Gastrocnemius medialis (tissue), 4 donors: ENCODE measurements around the gene MNX1. TPM values are rescaled to one million over a fixed set of nuclear protein-coding genes. Genes with fewer than 3 reads are reported as not detected.
A peak's percentile ranks its signal among the peaks of the same experiment; 100 is the strongest.

Source experiments
- ATAC-seq, 2 donors: fragments of 150-250 bp; one replicate each; pipeline ENCODE4 v1.9.1; 2016
- DNase-seq, 2 donors: peaks; one replicate each; pipeline ENCODE4 v3.0.0-alpha.2; 2019
- H3K27ac ChIP-seq, 4 donors: fragments of 200-600 bp; sonication (generic); 1 replicate in 1 of 4; 2 replicates in 3 of 4; pipeline ENCODE4 v1.5.1; 2016 to 2018; ENCODE audit warnings: mild to moderate bottlenecking in 2 of 4, moderate library complexity in 1 of 4
- H3K27me3 ChIP-seq, 3 donors: fragments of 200-600 bp; sonication (generic) in 2 of 3; 1 replicate in 1 of 3; 2 replicates in 2 of 3; pipeline versions ENCODE4 v1.5.1 to v1.6.0; 2016 to 2019; ENCODE audit warnings: mild to moderate bottlenecking in 1 of 3, moderate library complexity in 1 of 3
- H3K36me3 ChIP-seq, 2 donors: fragments of 200-600 bp; sonication (generic) in 1 of 2; one replicate each; pipeline ENCODE4 v1.5.1; 2017 to 2018
- H3K4me1 ChIP-seq, 2 donors: fragments of 200-600 bp; sonication (generic) in 1 of 2; one replicate each; pipeline ENCODE4 v1.5.1; 2016 to 2017; ENCODE audit warnings: mild to moderate bottlenecking in 2 of 2
- H3K4me3 ChIP-seq, 4 donors: fragments of 200-600 bp; sonication (generic) in 3 of 4; 1 replicate in 1 of 4; 2 replicates in 3 of 4; pipeline ENCODE4 v1.5.1; 2016 to 2019; ENCODE audit warnings: mild to moderate bottlenecking in 2 of 4
- H3K9me3 ChIP-seq, 3 donors: fragments of 200-600 bp; sonication (generic) in 2 of 3; 1 replicate in 1 of 3; 2 replicates in 2 of 3; pipeline ENCODE4 v1.5.1; 2016 to 2019
- POLR2A ChIP-seq, 2 donors: fragments of 450-650 bp; IDR thresholded peaks; one replicate each; pipeline ENCODE4 v1.6.1; 2017; ENCODE audit warnings: antibody characterized with exemption in 2 of 2, mild to moderate bottlenecking in 2 of 2, moderate library complexity in 2 of 2
- in situ Hi-C, 4 donors: fragments of 200-750 bp; cut with MboI; loops; one replicate each; pipeline versions ENCODE4 v1.15.0 to v1.8.0; 2017; ENCODE audit warnings: low sequenced_read_pairs in 4 of 4
- intact Hi-C: fragments of 100-400 bp; cut with DNase I; formaldehyde crosslinking; loops from one replicate; pipeline ENCODE4 v1.15.1; 2023; ENCODE audit warnings: low total_unique reads
- total RNA-seq, 4 donors: library from RNA; depleted of rRNA; stranded (reverse); fragments of >200 nt; gene quantifications; one replicate each; pipeline versions ENCODE4 v1.1.0 to v1.2.3, GENCODE V29; 2016
- TF ChIP-seq, protein P1 (sequence below), 5 experiments: fragments of 450-650 bp in 3 of 5; fragments of 200-600 bp in 2 of 5; sonication (generic) in 2 of 5; IDR thresholded peaks in 4 of 5; conservative IDR thresholded peaks in 1 of 5; 1 replicate in 4 of 5; 2 replicates in 1 of 5; pipeline ENCODE4 v1.5.1; 2016 to 2019; ENCODE audit warnings: antibody characterized with exemption in 5 of 5, mild to moderate bottlenecking in 3 of 5, moderate library complexity in 3 of 5

MNX1 gene
- total RNA-seq, 4 donors from 2014 or later = 0.16 to 0.20 TPM; not detected in 2

DNA sequence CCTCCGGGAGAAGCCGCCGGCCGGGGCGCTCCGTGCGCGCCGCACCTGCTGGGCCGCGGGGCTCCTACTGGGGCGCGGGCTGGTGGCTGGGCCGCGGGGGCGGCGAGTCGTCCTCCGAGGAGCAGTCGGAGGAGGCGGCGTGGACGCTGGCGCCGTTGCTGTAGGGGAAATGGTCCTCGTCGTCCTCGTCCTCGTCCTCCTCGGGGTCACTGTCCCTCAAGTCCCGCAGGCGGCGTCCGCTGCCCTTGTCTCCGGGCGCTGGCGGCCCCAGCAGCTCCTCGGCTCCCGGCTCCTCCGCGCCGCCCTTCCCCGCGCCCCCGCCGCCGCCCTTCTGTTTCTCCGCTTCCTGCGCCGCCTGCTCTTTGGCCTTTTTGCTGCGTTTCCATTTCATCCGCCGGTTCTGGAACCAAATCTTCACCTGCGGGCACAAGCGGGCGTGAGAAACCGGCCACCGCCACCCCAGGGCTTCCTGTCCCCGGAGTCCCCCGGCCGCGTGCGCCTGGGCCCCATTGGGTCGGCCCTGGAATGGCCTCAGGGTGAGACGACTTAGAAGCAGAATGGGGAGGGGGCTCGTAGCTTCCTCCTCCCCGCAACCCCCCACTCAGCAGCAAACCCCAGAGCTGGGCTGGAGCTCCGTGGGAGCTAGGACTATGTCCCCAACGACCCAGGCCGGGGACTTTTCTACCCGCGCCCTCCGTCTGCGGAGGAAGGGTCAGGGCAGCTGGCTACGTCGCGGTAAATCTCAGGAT, 4.8 kb downstream of the MNX1 start:
- ATAC-seq (no peak), DNase-seq (no peak)
- Histone ChIP-seq H3K4me3 (peak overlapping the region in 3 of 4 donors; percentile 10 to 38 (median 21)), H3K27ac (no peak overlapping the region), H3K4me1 (peaks cover 7 to 41% of the 10 kb centered on the region in 2 donors), H3K9me3 (no peaks in the 10 kb centered on the region), H3K27me3 (peaks cover 85 to 92% (median 87%) of the 10 kb centered on the region in 3 donors), H3K36me3 (no peaks in the 10 kb centered on the region)
- intact Hi-C loops = no loop called here
- in situ Hi-C loops = no loop called here
- TF ChIP-seq POLR2A (IDR thresholded peaks at IDR 0.05) = no peak
- TF ChIP-seq, protein P1, sequence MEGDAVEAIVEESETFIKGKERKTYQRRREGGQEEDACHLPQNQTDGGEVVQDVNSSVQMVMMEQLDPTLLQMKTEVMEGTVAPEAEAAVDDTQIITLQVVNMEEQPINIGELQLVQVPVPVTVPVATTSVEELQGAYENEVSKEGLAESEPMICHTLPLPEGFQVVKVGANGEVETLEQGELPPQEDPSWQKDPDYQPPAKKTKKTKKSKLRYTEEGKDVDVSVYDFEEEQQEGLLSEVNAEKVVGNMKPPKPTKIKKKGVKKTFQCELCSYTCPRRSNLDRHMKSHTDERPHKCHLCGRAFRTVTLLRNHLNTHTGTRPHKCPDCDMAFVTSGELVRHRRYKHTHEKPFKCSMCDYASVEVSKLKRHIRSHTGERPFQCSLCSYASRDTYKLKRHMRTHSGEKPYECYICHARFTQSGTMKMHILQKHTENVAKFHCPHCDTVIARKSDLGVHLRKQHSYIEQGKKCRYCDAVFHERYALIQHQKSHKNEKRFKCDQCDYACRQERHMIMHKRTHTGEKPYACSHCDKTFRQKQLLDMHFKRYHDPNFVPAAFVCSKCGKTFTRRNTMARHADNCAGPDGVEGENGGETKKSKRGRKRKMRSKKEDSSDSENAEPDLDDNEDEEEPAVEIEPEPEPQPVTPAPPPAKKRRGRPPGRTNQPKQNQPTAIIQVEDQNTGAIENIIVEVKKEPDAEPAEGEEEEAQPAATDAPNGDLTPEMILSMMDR (IDR thresholded peaks at IDR 0.05 in 4 of 5, conservative IDR thresholded peaks at IDR 0.05 in 1 of 5) = no peak

DNA sequence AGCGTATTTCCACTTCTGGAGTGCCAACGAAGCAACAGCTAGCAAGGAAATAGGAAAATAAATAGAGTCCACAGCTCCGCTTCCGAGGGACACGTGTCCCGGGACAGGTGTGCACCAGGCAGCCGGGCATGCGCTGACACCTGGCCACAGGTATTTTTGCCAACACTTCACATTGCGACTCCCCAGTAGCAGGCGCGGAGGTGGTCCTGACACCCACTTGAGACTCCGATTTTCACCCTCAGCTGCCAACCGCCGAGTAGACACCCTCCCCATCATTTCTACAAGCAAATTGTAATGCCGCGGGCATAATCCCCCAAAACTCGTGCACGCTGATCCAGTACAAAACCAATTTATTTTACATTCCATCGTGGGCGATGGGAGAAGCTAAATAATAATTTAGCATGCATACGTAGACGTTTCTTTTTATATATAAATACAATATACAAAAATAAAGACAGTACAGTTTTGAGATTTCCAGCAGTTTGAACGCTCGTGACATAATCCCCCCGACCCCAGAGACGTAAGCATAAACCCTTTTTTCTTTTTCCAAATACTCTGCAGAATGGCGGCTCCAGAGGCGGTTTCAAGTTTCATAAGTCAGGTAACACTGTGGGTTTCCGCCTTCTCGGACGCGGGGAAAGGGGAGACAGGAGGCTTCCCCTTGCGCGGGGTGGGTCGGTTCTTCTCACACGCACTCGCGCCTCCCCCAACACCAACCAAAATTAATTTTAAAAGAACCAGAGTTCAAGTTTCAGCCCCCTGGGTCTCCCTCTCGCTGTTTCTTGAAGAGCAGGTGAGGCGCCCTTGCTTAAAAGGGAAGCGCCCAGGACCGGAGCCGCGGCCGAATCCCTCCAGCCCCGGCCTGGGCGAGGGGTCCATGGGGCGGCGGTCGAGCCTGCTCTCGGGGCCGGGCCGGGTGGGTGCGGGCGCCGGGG, 5.7 kb downstream of the MNX1 start:
- DNase-seq (no peak), ATAC-seq (no peak)
- intact Hi-C loops = no loop called here
- in situ Hi-C loops = no loop called here
- H3K4me3 ChIP-seq = peak overlapping the region in 1 of 4 donors; percentile 22
- no peak overlapping the region for H3K27ac ChIP-seq
- no peaks in the 10 kb centered on the region for H3K36me3 ChIP-seq
- peaks cover 92 to 96% (median 95%) of the 10 kb centered on the region in 3 donors for H3K27me3 ChIP-seq
- peaks cover 7 to 44% of the 10 kb centered on the region in 2 donors for H3K4me1 ChIP-seq
- TF ChIP-seq POLR2A (IDR thresholded peaks at IDR 0.05) = no peak
- TF ChIP-seq, protein P1 (IDR thresholded peaks at IDR 0.05 in 4 of 5, conservative IDR thresholded peaks at IDR 0.05 in 1 of 5) = no peak
- H3K9me3 ChIP-seq = no peaks in the 10 kb centered on the region

DNA sequence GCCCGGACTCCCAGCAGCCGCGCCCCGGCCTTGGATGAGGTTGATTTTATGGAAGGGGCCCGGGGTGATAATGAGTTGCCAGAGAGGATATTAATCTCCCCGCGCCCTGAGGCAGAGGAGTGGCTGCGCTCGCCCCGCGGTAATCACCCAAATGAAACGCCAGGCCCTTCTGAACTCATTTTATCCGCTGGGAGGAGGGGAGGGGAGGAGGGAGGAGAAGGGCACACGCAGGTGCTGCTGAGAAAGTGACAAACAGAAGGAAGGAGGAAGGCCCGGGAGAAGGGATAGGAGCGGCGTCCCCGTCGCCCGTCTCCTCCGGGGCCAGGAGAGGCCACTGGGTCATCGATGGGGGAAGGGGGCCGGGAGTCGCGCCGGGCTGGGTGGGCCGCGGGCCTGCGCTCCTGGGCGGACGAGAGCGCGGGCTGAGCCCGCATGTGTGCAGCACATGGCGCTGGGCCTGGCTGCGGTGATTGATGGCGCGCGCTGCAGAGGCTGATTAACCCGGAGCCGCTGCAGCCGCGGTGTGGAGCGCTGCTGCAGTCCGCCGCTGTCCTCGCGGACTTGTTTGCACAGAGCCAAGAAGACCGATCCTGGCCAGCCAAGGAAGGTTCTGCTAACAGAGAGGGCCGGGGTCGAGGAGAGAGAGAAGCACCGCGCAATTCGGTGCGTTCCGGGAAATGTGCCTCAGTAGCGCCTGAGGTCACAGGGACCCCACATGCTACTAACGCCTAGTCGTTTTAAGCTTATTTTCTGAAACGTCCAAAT, 6.5 kb downstream of the MNX1 start:
- in situ Hi-C loops = no loop called here

DNA sequence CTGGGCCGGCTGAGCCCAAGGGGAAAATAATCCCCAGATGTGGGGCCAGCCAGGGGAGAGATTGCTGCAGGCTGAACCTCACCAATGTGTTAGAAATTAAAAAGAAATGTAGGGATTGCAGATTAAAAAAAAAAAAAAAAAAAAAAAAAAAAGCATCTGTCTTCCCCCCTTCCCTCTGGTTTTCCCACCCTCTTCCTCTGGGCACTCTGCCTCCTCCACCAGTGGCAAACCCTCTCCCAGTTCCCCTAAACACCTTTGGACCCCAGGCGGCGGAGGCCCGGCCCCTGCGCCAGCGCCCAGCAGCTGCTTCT, 7.1 kb downstream of the MNX1 start:
- DNase-seq = no peak
- in situ Hi-C loops = no loop called here
- peaks cover 7 to 40% of the 10 kb centered on the region in 2 donors for H3K4me1 ChIP-seq

More for the DNA sequence above, 6.5 kb downstream of the MNX1 start:
- Histone ChIP-seq H3K27me3 (peaks cover 94 to 98% (median 96%) of the 10 kb centered on the region in 3 donors), H3K9me3 (no peaks in the 10 kb centered on the region), H3K36me3 (no peaks in the 10 kb centered on the region), H3K4me1 (peaks cover 7 to 40% of the 10 kb centered on the region in 2 donors), H3K27ac (no peak overlapping the region), H3K4me3 (peak overlapping the region in 2 of 4 donors; percentile 9 to 22)
- DNase-seq (no peak), ATAC-seq (no peak)
- TF ChIP-seq, protein P1 (IDR thresholded peaks at IDR 0.05 in 4 of 5, conservative IDR thresholded peaks at IDR 0.05 in 1 of 5) = no peak
- TF ChIP-seq POLR2A (IDR thresholded peaks at IDR 0.05) = no peak
- intact Hi-C loops = no loop called here

More for the DNA sequence above, 7.1 kb downstream of the MNX1 start:
- H3K27ac ChIP-seq = no peak overlapping the region
- TF ChIP-seq, protein P1 (IDR thresholded peaks at IDR 0.05 in 4 of 5, conservative IDR thresholded peaks at IDR 0.05 in 1 of 5) = no peak
- TF ChIP-seq POLR2A (IDR thresholded peaks at IDR 0.05) = no peak
- no peak for ATAC-seq
- H3K9me3 ChIP-seq = no peaks in the 10 kb centered on the region
- peak overlapping the region in 1 of 4 donors; percentile 22 for H3K4me3 ChIP-seq
- intact Hi-C loops = no loop called here
- peaks cover 94 to 98% (median 96%) of the 10 kb centered on the region in 3 donors for H3K27me3 ChIP-seq
- H3K36me3 ChIP-seq = no peaks in the 10 kb centered on the region
